HUES64 (cell line): Measurements from ENCODE around the gene AP1S1.
A peak's percentile ranks its signal among the peaks of the same experiment; 100 is the strongest.

Experiments
- H3K27ac ChIP-seq: 2 replicates; pipeline ENCODE4 v1.7.0; 2013; ENCODE audit warnings: low read depth, low read length, inconsistent platforms
- H3K27me3 ChIP-seq: 2 replicates; pipeline ENCODE4 v1.6.1; 2013; ENCODE audit warnings: mild to moderate bottlenecking, low read length; ENCODE audit not compliant: insufficient read depth
- H3K36me3 ChIP-seq: 2 replicates; pipeline ENCODE4 v1.6.1; 2013; ENCODE audit warnings: mild to moderate bottlenecking, low read length; ENCODE audit not compliant: insufficient read depth
- H3K4me1 ChIP-seq: 2 replicates; pipeline ENCODE4 v1.6.1; 2013; ENCODE audit warnings: mild to moderate bottlenecking, low read length, moderate library complexity; ENCODE audit not compliant: insufficient read depth
- H3K4me3 ChIP-seq: 2 replicates; pipeline ENCODE4 v1.5.1; 2013; ENCODE audit warnings: mild to moderate bottlenecking, low read length, moderate library complexity
- H3K9ac ChIP-seq: 2 replicates; pipeline ENCODE4 v1.6.1; 2013; ENCODE audit warnings: mild to moderate bottlenecking, low read depth, low read length
- H3K9me3 ChIP-seq: 2 replicates; pipeline ENCODE4 v1.6.1; 2013; ENCODE audit warnings: low read depth, low read length; ENCODE audit not compliant: insufficient read depth
- WGBS: fragments of 150-250, 120-280 bp; methylation state at CpG from one replicate; pipeline ENCODE4 v1.1.7; 2013; ENCODE audit warnings: missing lambda C conversion rate; 5-methylcytosine and 5-hydroxymethylcytosine counted together

The AP1S1 gene

DNA sequence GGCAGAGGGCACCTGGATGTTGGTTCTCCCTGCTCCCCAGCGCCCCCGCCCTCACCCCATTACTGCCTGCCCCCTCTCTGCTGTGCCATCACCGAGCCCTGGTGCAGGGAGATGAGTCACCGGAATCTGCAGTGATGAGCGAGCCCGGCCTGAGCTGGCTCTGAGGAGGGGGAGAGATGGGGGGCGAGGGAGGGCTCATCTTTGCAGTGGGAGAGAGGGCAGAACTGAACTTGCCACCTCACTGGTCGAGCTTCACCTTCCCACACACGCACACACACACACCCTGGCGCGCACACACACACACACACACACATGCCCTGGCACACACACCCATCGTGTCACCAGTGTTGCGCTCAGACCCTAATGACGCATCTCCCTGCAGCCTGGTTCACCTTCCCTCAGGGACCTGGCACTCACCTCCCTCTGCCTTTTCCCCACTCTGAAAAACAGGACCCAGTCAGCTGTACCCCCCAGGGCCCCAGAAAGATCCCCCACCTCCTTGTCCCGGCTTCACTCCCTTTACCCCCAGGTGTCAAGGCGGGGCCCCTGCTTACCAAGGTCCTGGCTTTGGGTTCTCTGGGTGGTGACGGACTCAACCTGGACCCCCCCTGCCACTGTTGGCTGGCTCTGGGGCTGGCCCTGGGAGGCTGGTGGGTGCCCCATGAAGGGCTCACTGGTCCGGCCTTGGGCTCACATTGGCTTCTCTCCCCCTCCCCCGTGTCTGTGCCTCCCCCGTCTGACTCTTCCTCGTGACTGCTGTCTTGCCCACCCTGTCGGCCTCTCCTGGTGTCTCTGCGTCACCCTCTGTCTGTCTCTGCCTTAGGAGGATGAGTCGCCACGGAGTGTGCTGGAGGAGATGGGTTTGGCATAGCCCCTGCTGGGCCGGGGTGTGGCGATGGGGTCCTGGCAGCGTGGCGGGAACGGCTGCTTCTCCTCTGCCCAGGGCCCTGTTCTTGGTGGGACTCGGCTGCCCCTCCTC, 5.7 kb downstream of the AP1S1 start:
- WGBS, result 46% methylated on average over 29 of the region's 31 CpGs
- no peak overlapping the region for H3K9ac ChIP-seq
- no peak overlapping the region; the same call in 1 of the 2 replicates for H3K27ac ChIP-seq
- H3K9me3 ChIP-seq, result no peaks in the 10 kb centered on the region
- peaks cover 10% of the 10 kb centered on the region for H3K27me3 ChIP-seq
- peaks cover 7% of the 10 kb centered on the region; the same call in 1 of the 2 replicates for H3K36me3 ChIP-seq
- peaks cover 53% of the 10 kb centered on the region for H3K4me1 ChIP-seq
- H3K4me3 ChIP-seq, result no peak overlapping the region

DNA sequence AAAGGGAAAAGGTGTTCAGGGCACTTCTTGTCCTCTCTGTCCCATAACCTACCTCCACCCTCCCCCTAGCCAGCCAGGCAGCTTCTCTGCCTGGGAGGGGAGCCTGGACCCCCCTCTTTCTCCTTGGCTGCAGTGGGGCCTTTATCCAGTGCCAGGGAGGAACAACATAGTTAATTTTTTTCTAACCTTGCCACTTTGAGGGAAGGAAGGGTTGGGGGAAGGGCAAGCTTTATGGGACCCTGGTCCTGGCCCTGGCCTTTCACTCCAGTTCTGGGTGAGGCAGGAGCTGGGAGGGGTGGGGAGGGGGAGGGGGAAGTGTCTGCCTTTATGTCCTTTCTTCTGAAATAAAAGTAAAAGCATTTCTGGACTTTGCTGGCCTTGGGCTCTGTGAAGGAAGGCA, 6.6 kb downstream of the AP1S1 start:
- H3K27ac ChIP-seq, result peak overlapping the region; percentile 45; the same call in 1 of the 2 replicates
- peaks cover 49% of the 10 kb centered on the region for H3K4me1 ChIP-seq

DNA sequence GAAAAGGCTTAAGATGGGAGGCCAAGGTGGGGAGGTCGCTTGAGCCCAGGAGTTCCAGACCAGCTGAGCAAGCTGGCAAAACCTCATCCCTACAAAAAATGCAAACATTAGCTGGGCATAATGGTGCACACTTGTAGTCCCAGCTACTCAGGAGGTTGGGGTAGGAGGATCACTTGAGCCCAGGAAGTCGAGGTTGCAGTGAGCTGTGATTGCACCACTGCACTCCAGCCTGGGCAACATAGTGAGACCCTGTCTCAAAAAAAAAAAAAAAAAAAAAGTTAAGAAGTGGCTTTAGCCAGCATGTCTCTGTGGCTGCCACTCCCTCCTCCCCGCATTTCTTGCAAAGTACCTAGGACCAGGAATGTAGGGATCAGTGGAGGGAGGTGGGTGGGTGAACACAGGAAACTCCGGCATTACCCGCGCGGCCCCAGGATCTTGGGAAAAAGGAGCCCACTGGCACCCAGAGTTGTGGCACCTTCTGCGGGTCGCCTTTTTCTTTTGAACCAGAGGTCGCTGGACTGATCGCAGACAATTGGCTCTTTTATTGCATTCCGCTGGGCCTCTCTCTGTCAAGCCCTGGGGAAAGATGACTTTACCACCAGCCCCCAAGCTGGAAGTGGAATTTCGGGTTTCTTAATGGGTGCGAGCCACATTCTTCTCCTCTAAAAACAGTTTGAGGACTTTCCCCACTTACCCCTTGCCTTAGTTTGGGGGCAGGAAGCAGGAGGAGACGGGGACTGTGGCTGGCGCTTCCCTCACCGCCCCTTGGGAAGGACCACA, 7.6 kb downstream of the AP1S1 start:
- H3K4me3 ChIP-seq, result peak overlapping the region; percentile 60
- 47% methylated on average over 14 of the region's 17 CpGs for WGBS
- peak overlapping the region; percentile 93 for H3K27ac ChIP-seq
- peak overlapping the region; percentile 69; the same call in 1 of the 2 replicates for H3K9ac ChIP-seq
- peaks cover 42% of the 10 kb centered on the region for H3K4me1 ChIP-seq
- H3K27me3 ChIP-seq, result peaks cover 13% of the 10 kb centered on the region
- peaks cover 7% of the 10 kb centered on the region; the same call in 1 of the 2 replicates for H3K36me3 ChIP-seq
- H3K9me3 ChIP-seq, result no peaks in the 10 kb centered on the region

More for the DNA sequence above, 6.6 kb downstream of the AP1S1 start:
- no peak overlapping the region for H3K4me3 ChIP-seq
- no peaks in the 10 kb centered on the region for H3K9me3 ChIP-seq
- no peak overlapping the region; the same call in 1 of the 2 replicates for H3K9ac ChIP-seq
- peaks cover 7% of the 10 kb centered on the region; the same call in 1 of the 2 replicates for H3K36me3 ChIP-seq
- peaks cover 13% of the 10 kb centered on the region for H3K27me3 ChIP-seq

DNA sequence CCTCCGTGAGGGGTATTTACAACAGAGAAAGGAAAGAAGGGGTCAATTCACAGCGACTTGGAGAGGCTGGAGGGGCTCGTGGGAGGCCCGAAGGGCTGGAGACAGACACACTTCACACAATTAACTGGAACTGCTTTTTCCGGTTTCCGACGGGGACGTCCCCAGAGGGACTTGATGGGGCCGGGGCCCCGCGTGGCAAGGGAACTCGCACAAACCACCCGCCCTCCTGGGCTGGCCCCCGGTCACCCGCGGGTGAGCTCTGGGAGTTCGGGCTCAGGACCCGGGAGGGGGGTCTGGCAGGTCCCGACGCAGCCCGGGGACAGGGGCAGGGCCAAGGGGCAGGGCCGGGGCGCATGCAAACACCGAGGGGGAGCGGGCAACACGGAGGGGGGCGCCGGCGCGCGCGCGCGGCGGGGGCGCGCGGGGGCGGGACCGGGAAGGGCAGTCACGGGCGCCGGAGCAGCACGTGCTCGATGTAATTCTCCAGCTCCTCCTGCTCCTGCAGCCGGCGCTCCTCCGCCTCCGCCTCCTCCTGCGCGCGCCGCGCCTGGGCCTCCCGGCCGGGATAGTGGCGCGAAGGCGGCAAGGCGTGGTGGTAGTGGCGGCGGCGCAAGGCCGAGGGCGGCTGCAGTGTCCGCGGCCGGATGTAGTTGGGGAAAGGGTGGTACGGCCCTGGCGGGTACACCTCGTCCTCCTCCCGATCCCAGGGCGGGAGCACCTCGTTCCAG, 8.4 kb downstream of the AP1S1 start:
- Histone ChIP-seq H3K27ac (peak overlapping the region; percentile 93), H3K4me3 (peak overlapping the region; percentile 60), H3K9me3 (no peaks in the 10 kb centered on the region), H3K9ac (peak overlapping the region; percentile 79), H3K27me3 (peaks cover 16% of the 10 kb centered on the region), H3K36me3 (peaks cover 1% of the 10 kb centered on the region; the same call in 1 of the 2 replicates), H3K4me1 (peaks cover 38% of the 10 kb centered on the region)
- WGBS, result 1% methylated on average over 73 of the region's 74 CpGs

DNA sequence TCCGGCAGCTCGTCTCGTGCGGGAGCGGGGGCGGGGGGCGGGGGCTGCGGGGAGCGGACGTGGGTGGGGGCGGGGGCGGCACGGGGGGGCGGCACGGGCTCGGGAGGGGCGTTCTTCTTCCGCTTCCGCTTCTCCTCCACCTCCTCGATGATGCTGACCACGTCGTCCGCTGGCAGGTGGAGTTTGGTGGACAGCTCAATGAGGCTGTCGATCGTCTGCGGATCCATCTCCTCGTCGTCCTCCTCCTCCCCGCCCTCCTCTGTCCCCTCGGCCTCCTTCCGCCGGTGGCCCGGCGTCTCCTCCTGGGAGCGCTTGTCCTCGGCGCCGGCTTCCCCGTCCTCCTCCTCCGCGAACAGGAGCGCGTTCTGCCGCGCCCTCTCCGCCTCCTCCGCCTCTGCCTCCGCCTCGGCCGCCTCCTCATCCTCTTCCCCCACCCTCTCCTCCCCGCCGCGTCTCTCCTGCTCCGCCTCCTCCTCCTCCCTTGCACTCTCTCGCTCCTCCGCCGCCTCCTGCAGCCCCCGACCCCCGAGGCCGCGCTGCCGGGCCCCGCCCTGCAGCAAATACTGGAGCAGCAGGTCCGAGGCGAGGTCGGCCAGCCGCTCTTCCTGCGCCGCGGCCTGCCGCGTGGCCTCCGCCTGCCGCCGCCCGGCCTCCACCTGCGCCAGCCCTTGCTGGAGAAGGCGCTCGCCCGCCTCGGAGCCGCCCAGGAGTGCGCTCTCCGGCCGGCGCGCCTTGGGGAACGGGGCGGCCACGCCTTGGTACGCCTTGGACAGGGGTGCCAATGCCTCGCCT, 9.2 kb downstream of the AP1S1 start:
- H3K27me3 ChIP-seq, result peaks cover 24% of the 10 kb centered on the region
- H3K36me3 ChIP-seq, result no peaks in the 10 kb centered on the region
- H3K4me3 ChIP-seq, result peak overlapping the region; percentile 74
- WGBS, result under 1% methylated on average over 76 of the region's 92 CpGs
- H3K9me3 ChIP-seq, result no peaks in the 10 kb centered on the region
- H3K27ac ChIP-seq, result peak overlapping the region; percentile 93
- H3K4me1 ChIP-seq, result peaks cover 46% of the 10 kb centered on the region
- peak overlapping the region; percentile 79 for H3K9ac ChIP-seq

DNA sequence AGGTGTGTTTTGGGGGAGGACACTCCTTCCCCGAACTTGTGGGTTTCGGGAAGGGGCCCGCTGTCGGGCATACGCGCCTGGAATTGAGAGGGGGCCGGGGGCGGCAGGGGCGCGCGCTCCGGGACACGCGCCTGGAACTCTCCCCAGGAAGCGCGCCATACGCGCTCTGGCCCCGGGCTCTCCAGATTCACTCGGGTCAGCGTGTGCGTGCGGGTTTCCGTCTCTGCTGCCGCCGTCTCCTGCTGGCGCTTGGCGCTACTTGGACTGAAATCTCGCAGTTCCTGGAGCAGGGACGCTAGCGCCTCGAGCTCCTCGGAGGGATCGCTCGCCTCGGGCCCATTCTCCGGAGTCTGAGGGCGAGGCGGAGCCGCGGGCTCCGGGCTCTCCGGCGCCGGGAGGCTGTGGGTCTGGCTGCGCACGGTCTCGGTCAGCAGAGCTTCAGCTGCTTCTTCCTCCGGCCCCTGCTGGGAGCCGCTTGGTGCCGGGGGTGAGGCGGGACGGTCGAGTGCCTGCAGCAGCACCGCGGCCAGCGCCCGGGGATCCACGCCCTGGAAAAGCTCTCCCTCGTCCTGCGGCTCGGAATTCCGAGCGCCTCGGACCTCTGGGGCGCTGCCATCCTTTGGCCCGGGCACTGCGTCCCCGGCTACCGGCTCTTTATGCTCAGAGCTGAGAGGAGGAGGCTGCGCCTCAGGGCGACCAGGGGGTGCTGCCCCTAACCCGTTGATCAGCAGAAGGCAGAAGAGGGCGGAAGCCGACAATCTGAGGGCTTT, 10.0 kb downstream of the AP1S1 start:
- Histone ChIP-seq H3K27ac (peak overlapping the region; percentile 81; the same call in 1 of the 2 replicates), H3K27me3 (peaks cover 32% of the 10 kb centered on the region), H3K4me1 (peaks cover 52% of the 10 kb centered on the region), H3K4me3 (peak overlapping the region; percentile 74), H3K36me3 (no peaks in the 10 kb centered on the region), H3K9ac (peak overlapping the region; percentile 66; the same call in 1 of the 2 replicates), H3K9me3 (no peaks in the 10 kb centered on the region)
- under 1% methylated on average over 75 of the region's 75 CpGs for WGBS

DNA sequence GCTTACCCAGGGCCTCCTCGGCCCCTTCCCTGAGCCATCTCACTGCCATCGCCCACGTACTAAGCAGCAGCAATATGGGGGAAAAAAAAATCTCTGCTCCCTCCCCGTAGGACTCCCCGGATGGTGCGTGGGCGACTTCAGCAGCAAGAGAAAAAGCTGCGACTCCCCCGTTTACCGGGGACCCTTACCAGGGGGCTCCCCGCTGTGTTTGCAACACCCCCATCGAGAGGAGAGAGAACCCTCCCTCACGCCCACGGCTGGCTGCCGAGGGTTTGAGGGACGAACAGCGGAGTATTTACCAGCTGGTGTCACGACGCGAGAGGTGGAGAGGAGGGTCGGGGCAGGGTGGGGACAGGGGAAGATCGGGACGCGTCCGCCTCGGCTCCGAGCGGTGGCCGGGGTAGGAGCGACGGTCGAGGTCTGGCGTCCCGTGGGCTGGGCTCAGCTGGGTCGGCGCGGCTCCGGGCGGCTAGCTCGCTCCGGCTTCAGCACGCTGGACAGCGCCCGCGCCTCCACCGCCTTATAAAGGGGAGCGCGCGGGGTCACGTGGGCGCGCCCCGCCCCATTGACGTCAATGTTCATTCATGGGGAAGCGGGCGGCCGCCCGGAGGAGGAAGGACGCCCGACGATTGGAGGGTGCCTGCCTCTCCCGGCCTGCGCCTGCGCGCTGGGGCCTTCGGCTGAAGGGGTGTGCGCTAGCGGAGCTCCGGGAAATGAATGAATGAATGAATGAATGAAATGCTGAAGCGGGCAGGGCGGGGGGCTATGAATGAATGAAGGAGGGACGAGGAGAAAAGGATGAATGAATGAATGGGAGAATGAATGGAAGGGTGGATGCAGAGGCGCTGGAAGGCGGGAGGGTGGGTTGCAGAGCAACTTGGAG, 11.0 kb downstream of the AP1S1 start, which contains the start of gene VGF:
Gene VGF (minus strand): TSS at position 495 of the 883 bp plus-strand sequence. CDS start 726 bp downstream, outside the sequence.
- Histone ChIP-seq H3K4me3 (peak within 1 kb of the TSS; percentile 74), H3K27ac (peak within 1 kb of the TSS; percentile 54; the same call in 1 of the 2 replicates), H3K36me3 (no peaks in the 10 kb centered on the region), H3K27me3 (peaks cover 42% of the 10 kb centered on the region), H3K9me3 (no peaks in the 10 kb centered on the region), H3K4me1 (peaks cover 52% of the 10 kb centered on the region), H3K9ac (peak within 1 kb of the TSS; percentile 66; the same call in 1 of the 2 replicates)
- 1% methylated on average over 74 of the region's 74 CpGs for WGBS

DNA sequence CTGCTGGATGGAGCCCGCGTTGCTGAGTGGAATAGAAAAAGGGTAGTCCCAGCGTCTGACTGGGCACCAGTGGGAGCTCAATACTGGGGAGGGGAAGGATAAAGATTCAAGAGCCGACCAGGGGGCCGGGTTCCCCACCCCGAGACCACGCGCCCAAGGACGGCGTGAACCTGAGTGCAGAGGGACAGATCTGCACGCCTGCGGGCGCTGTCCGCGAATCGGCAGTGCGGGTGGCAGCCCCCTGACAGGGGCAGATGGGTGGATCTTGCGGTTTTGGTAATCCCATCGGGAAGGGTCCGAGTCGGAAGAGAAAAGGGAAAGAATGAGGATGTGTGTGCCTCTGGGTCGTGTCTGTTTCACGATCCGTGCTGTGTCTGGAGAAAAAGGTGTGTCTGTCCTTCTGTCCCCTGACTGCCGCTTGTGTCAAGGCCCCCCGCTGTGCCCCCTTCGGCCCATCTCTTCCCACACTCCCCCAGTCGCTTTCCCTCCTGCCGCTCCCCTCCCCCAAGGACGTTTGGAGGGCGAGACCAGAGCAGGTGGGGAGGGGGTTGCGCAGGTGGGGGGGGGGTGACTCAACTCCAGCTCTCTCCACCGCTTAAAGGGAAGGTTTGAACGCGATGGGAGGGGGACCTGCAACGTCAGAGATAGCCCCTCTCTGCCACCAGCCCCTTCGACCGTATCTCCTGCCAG, 11.8 kb downstream of the AP1S1 start:
- peaks cover 50% of the 10 kb centered on the region for H3K27me3 ChIP-seq
- H3K36me3 ChIP-seq, result no peaks in the 10 kb centered on the region
- peak overlapping the region; percentile 54; the same call in 1 of the 2 replicates for H3K27ac ChIP-seq
- H3K9ac ChIP-seq, result no peak overlapping the region
- H3K4me3 ChIP-seq, result peak overlapping the region; percentile 53
- under 1% methylated on average over 25 of the region's 38 CpGs for WGBS
- peaks cover 51% of the 10 kb centered on the region for H3K4me1 ChIP-seq
- no peaks in the 10 kb centered on the region for H3K9me3 ChIP-seq
